H1 (cell line): ENCODE data around the gene CPPED1. TPM values are rescaled to one million over a fixed set of nuclear protein-coding genes. Genes with fewer than 3 reads are reported as not detected.

Experiments used
- HDAC2 ChIP-seq, 2 experiments: fragments of 300-600 bp in 1 of 2; sonication (generic) in 1 of 2; IDR thresholded peaks; 2 replicates each; pipeline ENCODE4 v1.6.1; 2011 to 2012; ENCODE audit warnings: low read depth in 2 of 2, low read length in 2 of 2, mild to moderate bottlenecking in 2 of 2, moderate library complexity in 2 of 2, borderline replicate concordance in 1 of 2, inconsistent platforms in 1 of 2
- POLR2AphosphoS5 ChIP-seq: IDR thresholded peaks from 2 replicates; pipeline ENCODE4 v1.6.1; 2011; ENCODE audit warnings: low read depth, low read length
- RFX5 ChIP-seq: IDR thresholded peaks from 2 replicates; pipeline ENCODE4 v1.6.1; 2011; ENCODE audit warnings: low read depth, low read length, improper control_type of control experiment, borderline replicate concordance
- RXRA ChIP-seq: IDR thresholded peaks from 2 replicates; pipeline ENCODE4 v1.6.1; 2011; ENCODE audit warnings: low read depth, mild to moderate bottlenecking, low read length, moderate library complexity; ENCODE audit not compliant: insufficient read depth
- TEAD4 ChIP-seq: IDR thresholded peaks from 2 replicates; pipeline ENCODE4 v1.6.1; 2012; ENCODE audit warnings: low read depth, low read length, inconsistent platforms, mixed read lengths
- polyA plus RNA-seq, 7 experiments: library from polyadenylated mRNA; depleted of rRNA in 3 of 7; stranded (reverse) in 5 of 7; unstranded in 2 of 7; fragments of >200 nt in 5 of 7; fragments of 200-250 nt in 2 of 7; gene quantifications; 1 replicate in 5 of 7; 2 replicates in 1 of 7; 4 replicates in 1 of 7; pipeline versions ENCODE4 v1.2.1 to v1.2.3, GENCODE V29; 2011 to 2013; ENCODE audit warnings: missing spikeins in 2 of 7, mixed read lengths in 2 of 7
- total RNA-seq: library from RNA; stranded (reverse); fragmentation: NEBNext Ultra II Directional; extraction: Animal tissue kit (Norgen Biotek cat#: 25700); gene quantifications from 2 replicates; pipeline ENCODE4 v1.2.1, GENCODE V29; 2021

The CPPED1 gene
- total and polyA plus RNA-seq, 2 of the 8 experiments (the other 6 are each of a cell fraction or from before 2014, with no cell fraction given) = 3.5 to 11.2 TPM

DNA sequence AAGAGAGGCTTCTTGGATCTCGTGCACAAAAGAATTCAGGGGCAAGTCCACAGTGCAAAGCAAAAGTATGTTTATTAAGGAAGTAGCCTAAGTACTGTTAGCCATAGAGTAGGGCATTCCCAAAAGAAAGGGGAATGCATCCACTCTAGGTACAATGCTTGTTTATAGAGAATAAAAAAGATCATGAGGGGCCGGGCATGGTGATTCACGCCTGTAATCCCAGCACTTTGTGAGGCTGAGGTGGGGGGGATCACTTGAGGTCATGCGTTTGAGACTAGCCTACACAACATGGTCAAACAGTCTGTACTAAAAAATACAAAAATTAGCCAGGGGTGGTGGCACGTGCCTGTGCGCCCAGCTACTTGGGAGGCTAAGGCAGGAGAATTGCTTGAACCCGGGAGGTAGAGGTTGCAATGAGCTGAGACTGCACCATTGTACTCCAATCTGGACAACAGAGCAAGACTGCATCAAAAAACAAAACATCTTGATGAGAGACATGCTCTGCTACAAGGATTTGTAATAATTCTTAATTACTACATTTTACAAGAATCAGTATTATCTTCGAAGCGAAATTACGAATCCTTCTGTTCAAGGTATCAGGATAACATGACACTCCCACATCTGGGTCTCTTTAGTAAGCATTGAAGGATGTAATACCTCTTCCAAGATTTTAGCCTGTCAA, 191.6 kb downstream of the CPPED1 start (continued):
- TF ChIP-seq HDAC2 (IDR thresholded peaks at IDR 0.05; ENCODE audit: borderline replicate concordance in 1 of 2, low read depth in 2 of 2, low read length in 2 of 2) (no peak), RFX5 (no peak), POLR2AphosphoS5 (no peak), RXRA (no peak), TEAD4 (no peak)
- TF ChIP-seq, all 59 proteins: peak for 0
